Measurements from ENCODE around the gene KRT83. TPM values are rescaled to one million over a fixed set of nuclear protein-coding genes. Genes with fewer than 3 reads are reported as not detected.

The KRT83 gene
- total RNA-seq, result not detected in 2 replicates

GRCh38 chr12:52320784-52321400 is at the start of gene KRT83:
Gene KRT83, minus strand, starts transcription at chr12:52321398. Its CDS starts 63 bp downstream, at chr12:52321335.

GRCh38 chr12:52366738-52367485 is 45.7 kb upstream of the KRT83 start, which contains the start of gene KRT85:
Gene KRT85, minus strand, starts transcription at chr12:52367481. Its CDS starts 76 bp downstream, at chr12:52367405.

GRCh38 chr12:52291267-52291935 is 29.8 kb downstream of the KRT83 start, which contains the start of gene KRT81:
Gene KRT81, minus strand, starts transcription at chr12:52291534. Its CDS starts 69 bp downstream, at chr12:52291465.

GRCh38 chr12:52274521-52275120 is 46.6 kb downstream of the KRT83 start, which contains the start of gene KRT86:
Gene KRT86, plus strand, starts transcription at chr12:52274645. Its CDS starts 27,272 bp downstream, at chr12:52301917.

Other genes starting within 250 kb of the KRT83 start
- gene SMIM41, start 241.7 kb downstream of the KRT83 start, total RNA-seq, result 0.16 and 0.24 TPM in 2 replicates
- 0.24 and 1.1 TPM in 2 replicates for gene KRT80, start 129.4 kb downstream of the KRT83 start, total RNA-seq
- gene KRT7, start 88.2 kb downstream of the KRT83 start, total RNA-seq, result 17.0 and 21.6 TPM in 2 replicates
- under 0.01 TPM in 1 of 2 replicates, not detected in the other for gene KRT86, start 46.8 kb downstream of the KRT83 start, total RNA-seq
- 0.12 TPM in 1 of 2 replicates, not detected in the other for gene KRT81, start 29.9 kb downstream of the KRT83 start, total RNA-seq
- gene KRT85, start 46.1 kb upstream of the KRT83 start, total RNA-seq, result not detected in 2 replicates
- gene KRT84, start 64.3 kb upstream of the KRT83 start, total RNA-seq, result not detected in 2 replicates
- not detected in 2 replicates for gene KRT82, start 84.9 kb upstream of the KRT83 start, total RNA-seq
- not detected in 2 replicates for gene KRT75, start 113.0 kb upstream of the KRT83 start, total RNA-seq
- 1.9 and 4.1 TPM in 2 replicates for gene KRT6B, start 130.7 kb upstream of the KRT83 start, total RNA-seq
- not detected in 2 replicates for gene KRT6C, start 152.4 kb upstream of the KRT83 start, total RNA-seq
- gene KRT6A, start 171.9 kb upstream of the KRT83 start, total RNA-seq, result 3.4 and 40.3 TPM in 2 replicates
- gene KRT5, start 199.0 kb upstream of the KRT83 start, total RNA-seq, result 9.4 and 10.5 TPM in 2 replicates
- gene KRT71, start 231.7 kb upstream of the KRT83 start, total RNA-seq, result not detected in 2 replicates

Data from hair follicle dermal papilla cell (primary cell).